ENCODE results near the gene LPIN1.
A peak's percentile ranks its signal among the peaks of the same experiment; 100 is the strongest.

Gene LPIN1

DNA sequence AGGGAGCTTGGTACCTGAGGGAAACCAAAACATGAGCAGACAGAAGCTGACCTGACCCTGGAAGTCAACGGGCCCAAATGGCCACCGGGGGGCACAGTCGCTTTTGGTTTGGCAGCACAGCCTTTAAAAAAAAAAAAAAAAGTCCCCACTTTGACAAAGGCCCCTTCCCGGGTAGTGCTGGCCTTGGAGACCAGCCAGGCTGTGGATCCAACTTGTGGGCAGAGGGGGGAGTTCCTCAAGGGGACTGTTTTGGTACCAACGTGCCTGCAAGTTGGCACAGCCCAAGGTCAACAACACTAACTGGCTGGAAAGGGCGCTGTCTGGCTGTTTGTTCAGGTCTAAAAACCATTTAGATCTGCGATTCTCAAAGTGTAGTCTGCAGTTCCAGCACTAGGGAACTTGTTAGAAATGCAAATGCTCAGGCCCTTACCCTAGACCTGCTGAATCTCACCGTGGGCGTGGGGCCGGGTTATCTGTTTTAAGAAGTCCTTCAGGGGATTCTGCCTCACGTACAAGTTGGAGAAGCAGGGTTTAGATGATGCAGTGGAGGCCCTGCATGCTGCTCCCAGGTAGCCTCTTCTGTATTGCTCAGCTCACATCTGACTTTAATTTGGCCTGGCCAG, 83.0 kb downstream of the LPIN1 start:
- TF ChIP-seq, protein P1, sequence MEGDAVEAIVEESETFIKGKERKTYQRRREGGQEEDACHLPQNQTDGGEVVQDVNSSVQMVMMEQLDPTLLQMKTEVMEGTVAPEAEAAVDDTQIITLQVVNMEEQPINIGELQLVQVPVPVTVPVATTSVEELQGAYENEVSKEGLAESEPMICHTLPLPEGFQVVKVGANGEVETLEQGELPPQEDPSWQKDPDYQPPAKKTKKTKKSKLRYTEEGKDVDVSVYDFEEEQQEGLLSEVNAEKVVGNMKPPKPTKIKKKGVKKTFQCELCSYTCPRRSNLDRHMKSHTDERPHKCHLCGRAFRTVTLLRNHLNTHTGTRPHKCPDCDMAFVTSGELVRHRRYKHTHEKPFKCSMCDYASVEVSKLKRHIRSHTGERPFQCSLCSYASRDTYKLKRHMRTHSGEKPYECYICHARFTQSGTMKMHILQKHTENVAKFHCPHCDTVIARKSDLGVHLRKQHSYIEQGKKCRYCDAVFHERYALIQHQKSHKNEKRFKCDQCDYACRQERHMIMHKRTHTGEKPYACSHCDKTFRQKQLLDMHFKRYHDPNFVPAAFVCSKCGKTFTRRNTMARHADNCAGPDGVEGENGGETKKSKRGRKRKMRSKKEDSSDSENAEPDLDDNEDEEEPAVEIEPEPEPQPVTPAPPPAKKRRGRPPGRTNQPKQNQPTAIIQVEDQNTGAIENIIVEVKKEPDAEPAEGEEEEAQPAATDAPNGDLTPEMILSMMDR (IDR thresholded peaks at IDR 0.05), result peak; percentile 33; the same call in 1 of the 2 replicates

- TF ChIP-seq, protein P1 (IDR thresholded peaks at IDR 0.05), result no peak
Observed at GRCh38 chr2:11829947-11830707, 83.7 kb downstream of the LPIN1 start.

- TF ChIP-seq, protein P1 (IDR thresholded peaks at IDR 0.05), result no peak
Observed at GRCh38 chr2:11830708-11831301, 84.4 kb downstream of the LPIN1 start.

DNA sequence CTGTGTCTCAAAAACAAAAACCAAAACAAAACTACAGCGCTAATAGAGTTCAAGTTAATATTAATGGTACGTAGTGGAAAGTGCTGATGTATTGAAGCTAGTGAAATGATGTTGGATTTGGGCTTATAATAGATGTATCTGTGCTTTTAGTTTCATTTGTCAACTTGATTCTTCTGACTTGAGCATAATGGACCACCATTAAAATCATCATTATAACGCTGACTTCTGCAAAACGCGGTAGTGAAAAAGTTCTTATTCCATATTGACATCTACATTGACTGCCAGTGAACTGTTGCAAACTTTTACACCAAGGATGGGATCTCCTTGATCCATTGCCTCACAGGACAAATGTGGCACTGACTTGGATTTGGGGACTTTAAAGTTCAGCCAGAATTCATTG, 85.0 kb downstream of the LPIN1 start:
- TF ChIP-seq, protein P1 (IDR thresholded peaks at IDR 0.05), result no peak

DNA sequence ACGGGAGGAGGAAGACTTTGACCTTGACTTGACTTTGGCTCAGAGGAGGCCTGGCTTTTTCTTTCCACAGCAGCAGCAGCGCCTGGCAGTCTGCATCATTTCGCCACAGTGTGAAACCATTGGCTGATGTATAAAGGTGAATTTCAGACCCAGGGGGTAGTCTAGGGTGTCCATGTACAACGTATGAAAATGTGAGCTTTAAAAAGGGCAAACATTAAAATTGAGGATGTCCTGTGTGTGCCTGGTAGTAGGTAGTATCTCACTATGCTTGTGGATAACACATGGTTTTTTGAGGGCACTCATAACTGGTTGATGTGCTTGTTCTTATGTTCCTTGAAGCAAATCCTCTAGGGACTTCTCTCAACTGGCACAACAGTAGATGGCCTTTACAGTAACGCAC, 86.1 kb downstream of the LPIN1 start:
- TF ChIP-seq, protein P1 (IDR thresholded peaks at IDR 0.05), result no peak

DNA sequence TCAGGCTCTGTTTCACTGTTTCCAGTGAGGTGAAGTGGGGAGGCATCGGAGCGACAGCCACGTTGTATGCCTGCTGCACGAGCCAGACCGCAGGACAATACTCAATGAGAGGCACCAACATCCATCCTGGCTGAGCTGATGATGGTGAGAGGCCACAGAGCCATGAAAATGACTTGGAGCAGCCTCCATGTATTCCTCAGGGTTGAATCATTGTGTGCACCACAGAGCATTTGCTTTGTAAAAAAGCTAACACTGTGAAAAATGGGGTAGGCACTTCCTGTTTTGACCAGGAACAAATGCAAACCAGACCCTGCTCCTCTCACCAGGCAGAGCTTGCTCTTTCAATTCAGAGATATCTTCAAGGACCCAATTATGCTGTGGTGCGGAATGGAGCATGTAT, 87.2 kb downstream of the LPIN1 start:
- TF ChIP-seq, protein P1 (IDR thresholded peaks at IDR 0.05), result no peak

- TF ChIP-seq, protein P1 (IDR thresholded peaks at IDR 0.05), result no peak
Observed at GRCh38 chr2:11835403-11835802, 89.0 kb downstream of the LPIN1 start.
